Right atrium auricular region (tissue), 2 donors: Measurements from ENCODE around the gene TMEM132C. TPM values are rescaled to one million over a fixed set of nuclear protein-coding genes. Genes with fewer than 3 reads are reported as not detected.

Source experiments
- DNase-seq: peaks from one replicate; pipeline ENCODE4 v3.0.0-alpha.2; 2019; ENCODE audit warnings: low spot score
- H3K27ac ChIP-seq, 2 donors: fragments of 200-600 bp; sonication (generic); 1 replicate in 1 of 2; 2 replicates in 1 of 2; pipeline ENCODE4 v1.5.1; 2016 to 2019
- H3K27me3 ChIP-seq, 2 donors: fragments of 200-600 bp; sonication (generic); one replicate each; pipeline versions ENCODE4 v1.5.1 to v1.6.0; 2017 to 2019
- H3K36me3 ChIP-seq: fragments of 200-600 bp; sonication (generic); one replicate; pipeline ENCODE4 v1.5.1; 2016
- H3K4me1 ChIP-seq, 2 donors: fragments of 200-600 bp; sonication (generic); one replicate each; pipeline versions ENCODE4 v1.5.1 to v1.6.0; 2017 to 2019
- H3K4me3 ChIP-seq, 2 donors: fragments of 200-600 bp; sonication (generic); 1 replicate in 1 of 2; 2 replicates in 1 of 2; pipeline ENCODE4 v1.5.1; 2017 to 2019; ENCODE audit warnings: mild to moderate bottlenecking in 1 of 2, moderate library complexity in 1 of 2
- H3K9me3 ChIP-seq, 2 donors: fragments of 200-600 bp; sonication (generic); one replicate each; pipeline ENCODE4 v1.5.1; 2019
- total RNA-seq, 2 donors: library from RNA; depleted of rRNA; stranded (reverse); fragments of >200 nt; gene quantifications; one replicate each; pipeline ENCODE4 v1.1.0, GENCODE V29; 2016
- TF ChIP-seq, protein P1 (sequence below), 2 donors: fragments of 200-600 bp; sonication (generic); IDR thresholded peaks; one replicate each; pipeline ENCODE4 v1.5.1; 2019; ENCODE audit warnings: antibody characterized with exemption in 2 of 2

Gene TMEM132C
- total RNA-seq, 2 donors from 2014 or later, result 5.3 to 10.5 TPM

GRCh38 chr12:128507470-128507869 lies 240.5 kb downstream of the TMEM132C start:
- no peaks in the 10 kb centered on the region for H3K4me1 ChIP-seq
- H3K9me3 ChIP-seq, result peaks cover 0 to 25% of the 10 kb centered on the region in 2 donors
- no peaks in the 10 kb centered on the region for H3K36me3 ChIP-seq
- TF ChIP-seq, protein P1, sequence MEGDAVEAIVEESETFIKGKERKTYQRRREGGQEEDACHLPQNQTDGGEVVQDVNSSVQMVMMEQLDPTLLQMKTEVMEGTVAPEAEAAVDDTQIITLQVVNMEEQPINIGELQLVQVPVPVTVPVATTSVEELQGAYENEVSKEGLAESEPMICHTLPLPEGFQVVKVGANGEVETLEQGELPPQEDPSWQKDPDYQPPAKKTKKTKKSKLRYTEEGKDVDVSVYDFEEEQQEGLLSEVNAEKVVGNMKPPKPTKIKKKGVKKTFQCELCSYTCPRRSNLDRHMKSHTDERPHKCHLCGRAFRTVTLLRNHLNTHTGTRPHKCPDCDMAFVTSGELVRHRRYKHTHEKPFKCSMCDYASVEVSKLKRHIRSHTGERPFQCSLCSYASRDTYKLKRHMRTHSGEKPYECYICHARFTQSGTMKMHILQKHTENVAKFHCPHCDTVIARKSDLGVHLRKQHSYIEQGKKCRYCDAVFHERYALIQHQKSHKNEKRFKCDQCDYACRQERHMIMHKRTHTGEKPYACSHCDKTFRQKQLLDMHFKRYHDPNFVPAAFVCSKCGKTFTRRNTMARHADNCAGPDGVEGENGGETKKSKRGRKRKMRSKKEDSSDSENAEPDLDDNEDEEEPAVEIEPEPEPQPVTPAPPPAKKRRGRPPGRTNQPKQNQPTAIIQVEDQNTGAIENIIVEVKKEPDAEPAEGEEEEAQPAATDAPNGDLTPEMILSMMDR (IDR thresholded peaks at IDR 0.05), result no peak
- DNase-seq, result no peak
- no peak overlapping the region for H3K27ac ChIP-seq
- H3K4me3 ChIP-seq, result no peak overlapping the region
- H3K27me3 ChIP-seq, result no peaks in the 10 kb centered on the region

- TF ChIP-seq, protein P1 (IDR thresholded peaks at IDR 0.05), result no peak
- Histone ChIP-seq H3K4me3 (no peak overlapping the region), H3K27me3 (no peaks in the 10 kb centered on the region), H3K9me3 (peaks cover 0 to 19% of the 10 kb centered on the region in 2 donors), H3K36me3 (no peaks in the 10 kb centered on the region), H3K4me1 (no peaks in the 10 kb centered on the region), H3K27ac (no peak overlapping the region)
- DNase-seq, result no peak
These were observed 242.2 kb downstream of the TMEM132C start for GRCh38 chr12:128509170-128509569.

DNA sequence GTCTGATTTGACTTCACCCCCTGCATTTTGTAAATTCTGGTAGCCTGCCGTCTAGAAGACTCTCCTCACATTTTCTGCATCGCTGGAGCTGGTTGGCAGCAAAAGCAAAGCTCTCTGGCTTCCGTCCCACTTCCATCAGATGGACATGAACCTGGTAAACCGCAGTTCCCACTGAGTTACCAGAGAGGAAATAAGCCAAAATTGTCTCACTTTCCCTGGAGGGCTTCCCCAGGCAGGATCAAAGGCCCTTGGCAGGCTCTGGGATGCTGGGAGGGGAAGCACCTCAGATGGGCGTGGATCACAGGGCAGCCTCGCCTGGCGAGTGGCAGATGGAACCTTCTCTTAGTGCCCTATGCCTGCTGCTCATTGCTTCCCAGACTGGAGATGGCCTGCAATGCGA lies 243.5 kb downstream of the TMEM132C start:
- H3K27me3 ChIP-seq, result no peaks in the 10 kb centered on the region
- DNase-seq, result no peak
- TF ChIP-seq, protein P1 (IDR thresholded peaks at IDR 0.05), result no peak

DNA sequence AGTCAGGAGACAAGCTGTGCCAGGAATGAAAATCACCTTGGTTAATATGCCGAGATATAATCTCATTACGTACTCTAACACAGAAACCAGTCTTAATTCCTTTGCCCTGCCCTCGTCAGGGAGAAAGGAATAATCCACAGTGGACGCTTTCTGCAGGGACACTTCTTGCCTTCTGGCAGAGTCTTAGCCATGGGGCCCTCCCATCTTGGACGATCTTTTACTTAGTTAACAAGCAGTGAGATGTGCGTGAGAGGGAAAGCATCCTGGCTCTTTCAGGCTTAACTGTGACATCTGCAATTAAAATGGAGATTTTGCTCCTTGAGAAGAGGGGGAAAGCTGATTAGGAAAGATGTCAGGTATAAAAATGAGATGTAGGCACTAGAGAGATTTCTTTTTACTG lies 246.4 kb downstream of the TMEM132C start:
- no peak for DNase-seq
- TF ChIP-seq, protein P1 (IDR thresholded peaks at IDR 0.05), result no peak

More for the DNA sequence above, 243.5 kb downstream of the TMEM132C start:
- Histone ChIP-seq H3K4me1 (no peaks in the 10 kb centered on the region), H3K9me3 (peaks cover 0 to 6% of the 10 kb centered on the region in 2 donors), H3K4me3 (no peak overlapping the region), H3K27ac (no peak overlapping the region), H3K36me3 (no peaks in the 10 kb centered on the region)

GRCh38 chr12:128513831-128514230 lies 246.9 kb downstream of the TMEM132C start:
- Histone ChIP-seq H3K9me3 (peaks cover 0 to 4% of the 10 kb centered on the region in 2 donors), H3K27me3 (no peaks in the 10 kb centered on the region), H3K36me3 (no peaks in the 10 kb centered on the region), H3K27ac (no peak overlapping the region), H3K4me1 (no peaks in the 10 kb centered on the region), H3K4me3 (no peak overlapping the region)
- TF ChIP-seq, protein P1 (IDR thresholded peaks at IDR 0.05), result no peak
- DNase-seq, result no peak

More for the DNA sequence above, 246.4 kb downstream of the TMEM132C start:
- no peak overlapping the region for H3K4me3 ChIP-seq
- no peaks in the 10 kb centered on the region for H3K36me3 ChIP-seq
- H3K27me3 ChIP-seq, result no peaks in the 10 kb centered on the region
- H3K9me3 ChIP-seq, result peaks cover 0 to 4% of the 10 kb centered on the region in 2 donors
- H3K27ac ChIP-seq, result no peak overlapping the region
- no peaks in the 10 kb centered on the region for H3K4me1 ChIP-seq

DNA sequence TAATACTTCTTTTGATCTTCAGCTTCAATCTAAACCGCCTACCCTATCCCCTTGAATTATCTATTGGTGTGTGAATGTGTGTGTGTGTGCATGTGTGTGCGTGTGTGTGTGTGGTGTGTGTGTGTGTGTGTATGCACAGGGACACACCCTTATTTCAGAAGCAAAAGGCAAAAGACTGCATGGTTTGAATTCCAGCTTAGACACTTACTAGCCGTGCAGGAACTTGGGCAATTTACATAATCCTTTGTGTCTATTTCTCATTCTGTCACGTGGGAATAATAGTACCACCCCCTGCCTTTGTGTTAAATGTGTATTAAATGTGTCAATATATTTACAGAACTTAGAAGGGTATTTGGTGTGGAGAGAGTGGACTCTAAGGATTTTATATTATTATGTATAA lies 251.7 kb downstream of the TMEM132C start:
- Histone ChIP-seq H3K4me3 (no peak overlapping the region), H3K9me3 (no peaks in the 10 kb centered on the region), H3K4me1 (no peaks in the 10 kb centered on the region), H3K36me3 (no peaks in the 10 kb centered on the region), H3K27ac (no peak overlapping the region), H3K27me3 (no peaks in the 10 kb centered on the region)
- TF ChIP-seq, protein P1 (IDR thresholded peaks at IDR 0.05), result no peak
- DNase-seq, result no peak
